ENCODE measurements around the gene CCDC88B.

DNA sequence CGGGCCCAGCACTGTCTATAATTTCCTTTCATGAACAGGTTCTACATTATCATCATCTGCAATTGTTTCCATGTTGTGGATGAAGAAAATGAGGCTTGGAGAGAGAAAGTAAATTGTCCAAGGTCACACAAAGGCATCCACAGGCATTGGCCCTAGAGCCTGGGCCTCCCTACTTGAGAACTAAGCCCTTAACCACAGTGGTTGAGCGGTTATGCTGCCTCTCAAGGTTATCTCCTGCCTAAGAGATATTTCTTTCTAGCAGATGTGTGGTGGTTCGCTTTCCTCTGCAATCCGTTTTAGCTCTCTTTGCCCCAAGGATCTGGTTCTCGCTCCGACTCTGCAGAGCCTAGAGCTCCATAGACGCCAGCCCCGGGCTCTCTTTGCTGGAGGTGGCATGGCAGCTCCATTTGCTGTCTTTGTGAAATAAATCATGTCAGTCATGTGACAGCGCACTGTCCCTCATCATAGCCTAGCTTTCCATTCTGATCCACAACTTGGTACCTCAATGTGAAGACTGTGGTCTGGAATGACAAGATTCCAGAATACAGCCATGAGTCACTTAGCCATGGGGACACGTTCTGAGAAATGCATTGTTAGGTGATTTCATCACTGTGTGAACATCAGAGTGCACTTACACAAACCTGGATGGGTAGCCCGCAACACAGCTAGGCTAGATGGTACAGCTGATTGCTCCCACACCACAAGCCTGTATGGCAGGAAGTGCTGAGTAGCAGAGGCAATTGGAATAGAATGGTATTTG lies 46.1 kb downstream of the CCDC88B start:
- TF ChIP-seq, protein P1, sequence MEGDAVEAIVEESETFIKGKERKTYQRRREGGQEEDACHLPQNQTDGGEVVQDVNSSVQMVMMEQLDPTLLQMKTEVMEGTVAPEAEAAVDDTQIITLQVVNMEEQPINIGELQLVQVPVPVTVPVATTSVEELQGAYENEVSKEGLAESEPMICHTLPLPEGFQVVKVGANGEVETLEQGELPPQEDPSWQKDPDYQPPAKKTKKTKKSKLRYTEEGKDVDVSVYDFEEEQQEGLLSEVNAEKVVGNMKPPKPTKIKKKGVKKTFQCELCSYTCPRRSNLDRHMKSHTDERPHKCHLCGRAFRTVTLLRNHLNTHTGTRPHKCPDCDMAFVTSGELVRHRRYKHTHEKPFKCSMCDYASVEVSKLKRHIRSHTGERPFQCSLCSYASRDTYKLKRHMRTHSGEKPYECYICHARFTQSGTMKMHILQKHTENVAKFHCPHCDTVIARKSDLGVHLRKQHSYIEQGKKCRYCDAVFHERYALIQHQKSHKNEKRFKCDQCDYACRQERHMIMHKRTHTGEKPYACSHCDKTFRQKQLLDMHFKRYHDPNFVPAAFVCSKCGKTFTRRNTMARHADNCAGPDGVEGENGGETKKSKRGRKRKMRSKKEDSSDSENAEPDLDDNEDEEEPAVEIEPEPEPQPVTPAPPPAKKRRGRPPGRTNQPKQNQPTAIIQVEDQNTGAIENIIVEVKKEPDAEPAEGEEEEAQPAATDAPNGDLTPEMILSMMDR (IDR thresholded peaks at IDR 0.05): no peak
- TF ChIP-seq POLR2AphosphoS5 (IDR thresholded peaks at IDR 0.05): no peak

Data from suprapubic skin (tissue), 3 donors.